NK-92 (cell line): Measurements from ENCODE around the gene NPIPB5.
"Not testable (repeated sequence)": the region's sequence is repeated elsewhere in the genome, so short reads cannot be mapped to it uniquely, and the experiment has no call there.

Experiments
- DNase-seq: peaks from one replicate; lab custom pipeline; 2025; ENCODE audit not compliant: unreplicated experiment; lab: John Stamatoyannopoulos, UW

Gene NPIPB5

DNA sequence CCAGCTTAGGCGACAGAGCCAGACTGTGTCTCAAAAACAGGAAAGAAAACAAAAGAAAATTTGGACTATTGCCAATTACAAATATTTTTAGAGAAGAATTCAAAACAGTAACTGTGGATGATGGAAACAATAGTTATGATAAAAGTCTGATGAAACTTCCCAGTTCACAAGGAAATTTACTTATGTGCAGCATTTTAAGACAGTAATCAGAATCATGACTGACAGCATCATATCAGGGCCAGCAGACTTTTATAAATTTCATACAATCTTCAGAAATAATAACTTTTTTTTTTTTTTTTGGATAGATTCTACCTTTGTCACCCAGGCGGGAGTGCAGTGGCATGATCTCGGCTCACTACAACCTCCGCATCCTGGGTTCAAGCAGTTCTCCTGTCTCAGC lies at the start of gene NPIPB5:
Gene NPIPB5, plus strand, starts transcription at position 301 of the 400 bp plus-strand sequence. CDS start 2,911 bp downstream, outside the sequence.
- not testable (repeated sequence) for DNase-seq

DNA sequence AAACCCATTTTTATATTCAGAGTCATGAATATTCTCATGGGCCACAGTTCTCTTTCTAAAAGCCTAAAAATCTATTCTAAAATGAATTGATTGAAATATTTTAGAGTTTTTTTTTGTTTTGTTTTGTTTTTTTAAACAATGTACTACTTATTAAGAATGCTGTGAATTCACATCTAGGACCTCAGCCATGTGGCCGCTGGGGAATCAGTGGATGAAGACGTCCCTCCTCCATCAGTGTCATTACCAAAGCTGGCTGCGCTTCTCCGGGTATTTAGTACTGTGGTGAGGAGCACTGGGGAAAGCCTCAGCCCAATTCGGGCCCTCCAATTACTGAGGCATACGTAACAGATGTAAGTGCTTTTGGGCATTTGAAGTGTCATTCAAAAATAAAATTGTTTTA lies 41.8 kb upstream of the NPIPB5 start:
- not testable (repeated sequence) for DNase-seq

DNA sequence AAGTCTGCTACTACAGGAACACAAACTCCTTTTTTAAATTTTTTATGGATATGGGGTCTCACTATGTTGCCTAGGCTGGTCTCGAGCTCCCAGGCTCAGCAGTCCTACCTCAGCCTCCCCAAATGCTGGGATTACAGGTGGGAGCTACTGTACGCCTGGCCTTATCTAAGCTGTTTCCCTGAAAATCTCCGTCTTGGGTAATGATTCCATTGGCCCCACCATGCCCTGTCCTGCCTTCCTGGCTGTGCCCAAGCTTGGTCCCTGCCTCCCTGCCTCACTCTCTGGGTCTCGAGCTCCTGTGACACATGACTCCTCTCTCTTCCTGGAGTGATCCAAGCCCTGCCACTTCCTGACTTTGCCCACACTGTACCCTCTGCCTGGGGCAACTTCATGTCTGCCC lies 27.3 kb downstream of the NPIPB5 start:
- not testable (repeated sequence) for DNase-seq

DNA sequence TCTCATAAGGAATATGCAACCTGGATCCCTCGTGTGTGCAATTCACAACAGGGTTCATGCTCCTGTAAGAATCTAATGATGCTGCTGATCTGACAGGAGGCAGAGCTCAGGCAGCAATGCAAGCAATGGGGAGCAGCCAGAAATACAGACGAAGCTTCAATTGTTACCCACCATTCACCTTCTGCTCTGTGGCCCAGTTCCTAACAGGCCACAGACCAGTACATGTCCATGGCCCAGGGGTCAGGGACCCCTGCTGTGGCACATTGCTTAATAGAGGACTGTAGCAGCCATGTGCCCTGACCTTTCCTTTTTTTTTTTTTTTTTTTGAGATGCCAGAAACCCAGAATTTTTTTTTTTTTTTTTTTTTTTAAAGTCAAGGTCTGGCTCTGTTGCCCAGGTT lies 34.1 kb downstream of the NPIPB5 start:
- DNase-seq: not testable (repeated sequence)

DNA sequence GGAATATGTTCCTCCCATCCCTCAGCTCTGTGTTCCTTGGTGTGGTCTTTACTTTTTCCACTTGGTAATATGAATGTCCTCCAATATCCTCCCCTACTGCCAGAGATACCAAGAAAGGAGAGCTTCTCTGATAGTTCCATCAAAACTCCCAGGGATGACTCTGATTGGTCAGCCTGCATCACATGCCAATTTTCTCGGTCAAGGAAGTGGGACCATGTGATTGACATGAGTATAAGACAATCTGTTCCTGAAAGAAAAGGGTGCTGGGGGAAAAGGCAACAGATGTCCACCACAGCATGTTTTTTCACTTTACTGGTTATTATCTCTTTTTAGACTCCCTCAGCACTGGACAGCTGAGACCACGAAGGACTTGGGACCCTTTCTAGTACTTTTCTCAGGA lies 35.9 kb downstream of the NPIPB5 start:
- not testable (repeated sequence) for DNase-seq

DNA sequence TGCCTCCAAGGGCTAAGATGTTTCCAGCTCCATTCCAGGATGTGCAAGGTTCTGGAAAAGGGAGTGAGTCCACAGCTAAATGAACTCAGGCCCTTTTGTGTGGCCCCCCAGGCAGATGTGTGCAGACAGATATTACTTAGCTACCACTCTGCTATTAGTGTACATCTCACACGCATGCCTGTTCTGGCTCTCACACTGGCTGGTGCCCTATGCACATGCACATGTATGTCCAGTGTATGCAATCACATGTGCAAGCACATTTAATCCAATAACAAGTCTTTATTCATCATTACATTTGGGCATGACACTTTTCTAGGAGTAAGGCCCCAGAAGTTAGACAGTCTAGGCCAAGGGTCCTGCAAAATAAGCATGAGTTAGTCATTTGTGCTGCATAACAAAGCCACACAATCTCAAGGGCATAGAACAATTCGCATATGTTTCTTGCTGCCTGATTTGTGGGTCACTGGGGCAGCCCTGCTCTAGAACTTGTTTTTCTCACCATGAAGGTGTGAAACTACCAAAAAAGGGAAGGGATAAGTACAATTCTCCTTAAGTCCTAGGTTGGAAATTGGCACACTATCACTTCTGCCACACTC lies 36.6 kb downstream of the NPIPB5 start:
- DNase-seq: not testable (repeated sequence)

DNA sequence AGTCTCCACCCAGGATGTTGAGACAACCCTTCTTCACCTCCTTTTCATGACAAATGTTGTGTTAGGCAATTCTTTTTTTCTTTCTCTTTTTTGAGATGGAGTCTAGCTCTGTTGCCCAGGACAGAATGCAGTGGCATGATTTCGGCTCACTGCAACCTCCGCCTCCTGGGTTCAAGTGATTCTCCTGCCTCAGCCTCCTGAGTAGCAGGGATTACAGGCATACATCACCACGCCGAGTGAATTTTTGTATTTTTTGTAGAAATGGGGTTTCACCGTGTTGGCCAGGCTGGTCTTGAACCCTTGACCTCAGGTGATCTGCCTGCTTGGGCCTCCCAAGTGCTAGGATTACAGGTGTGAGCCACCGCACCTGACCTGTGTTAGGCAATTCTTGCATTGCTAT lies 39.2 kb downstream of the NPIPB5 start:
- not testable (repeated sequence) for DNase-seq

DNA sequence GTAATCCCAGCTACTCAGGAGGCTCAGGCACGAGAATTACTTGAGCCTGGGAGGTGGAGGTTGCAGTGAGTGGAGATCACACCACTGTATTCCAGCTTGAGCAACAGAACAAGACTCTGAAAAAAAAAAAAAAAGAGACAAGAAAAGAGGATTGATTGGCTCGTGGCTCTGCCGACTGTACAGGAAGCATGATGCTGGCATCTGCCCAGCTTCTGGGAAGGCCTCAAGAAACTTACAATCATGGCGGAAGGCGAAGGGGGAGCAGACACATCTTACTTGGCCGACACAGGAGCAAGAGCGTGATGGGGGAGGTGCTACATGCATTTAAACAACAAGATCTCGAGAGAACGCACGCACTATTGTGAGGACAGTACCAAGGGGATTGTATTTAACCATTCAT lies 40.5 kb downstream of the NPIPB5 start:
- DNase-seq: not testable (repeated sequence)

DNA sequence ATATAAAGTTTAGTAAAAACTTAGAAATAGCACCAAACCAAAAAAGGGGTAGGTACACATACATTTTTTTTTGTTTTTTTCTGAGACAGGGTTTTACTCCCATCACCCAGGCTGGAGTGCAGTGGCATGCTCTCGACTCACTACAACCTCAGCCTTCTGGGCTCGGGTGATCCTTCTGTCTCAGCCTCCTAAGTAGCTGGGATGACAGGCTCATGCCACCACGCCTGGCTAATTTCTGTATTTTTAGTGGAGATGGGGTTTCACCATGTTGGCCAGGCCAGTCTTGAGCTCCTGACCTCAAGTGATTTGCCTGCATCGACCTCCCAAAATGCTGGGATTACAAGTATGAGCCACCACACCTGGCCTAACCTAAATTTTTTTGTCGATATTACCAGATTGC lies 41.0 kb downstream of the NPIPB5 start:
- not testable (repeated sequence) for DNase-seq

DNA sequence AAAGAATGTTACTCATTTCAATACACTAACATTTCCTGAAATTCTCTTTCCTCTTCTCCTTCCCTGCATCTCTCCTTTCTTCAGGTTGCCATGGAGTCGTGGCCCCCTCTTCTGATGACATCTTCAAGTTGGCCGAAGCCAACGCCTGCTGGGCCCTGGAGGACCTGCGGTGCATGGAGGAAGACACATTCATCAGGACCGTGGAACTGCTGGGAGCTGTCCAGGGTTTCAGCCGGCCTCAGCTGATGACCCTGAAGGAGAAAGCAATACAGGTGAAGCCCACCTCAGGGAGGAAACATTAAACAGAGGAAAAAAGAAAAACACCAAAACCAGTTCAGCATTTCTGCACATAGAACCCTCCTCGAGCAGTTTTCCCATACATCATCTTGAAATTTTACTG lies 46.1 kb downstream of the NPIPB5 start:
- not testable (repeated sequence) for DNase-seq
